GM18517 (cell line): ENCODE measurements around the gene DGKD.
A peak's percentile ranks its signal among the peaks of the same experiment; 100 is the strongest.

Source experiments
- ATAC-seq: cut with Tn5 transposase; IDR thresholded peaks from one replicate; pipeline ENCODE4 v1.9.1; 2021; ENCODE audit warnings: mild to moderate bottlenecking, moderate library complexity; ENCODE audit not compliant: unreplicated experiment

DGKD gene

GRCh38 chr2:233490831-233491230, 136.5 kb downstream of the DGKD start:
- no peak for ATAC-seq

- ATAC-seq = no peak
These were observed 137.0 kb downstream of the DGKD start for GRCh38 chr2:233491326-233491725.

GRCh38 chr2:233492078-233492477, 137.8 kb downstream of the DGKD start:
- no peak for ATAC-seq

GRCh38 chr2:233492751-233493150, 138.5 kb downstream of the DGKD start:
- ATAC-seq = no peak

- ATAC-seq = no peak
These were observed 141.5 kb downstream of the DGKD start for GRCh38 chr2:233495503-233496496.

- ATAC-seq = no peak
These were observed 143.4 kb downstream of the DGKD start for GRCh38 chr2:233497692-233498091.

- no peak for ATAC-seq
These were observed 143.8 kb downstream of the DGKD start for GRCh38 chr2:233498126-233498525.

- ATAC-seq = no peak
These were observed 145.6 kb downstream of the DGKD start for GRCh38 chr2:233499928-233500327.

- no peak for ATAC-seq
These were observed 147.1 kb downstream of the DGKD start for GRCh38 chr2:233501198-233502076.

- ATAC-seq = no peak
These were observed 149.2 kb downstream of the DGKD start for GRCh38 chr2:233503481-233503880.

GRCh38 chr2:233503947-233504637, 149.8 kb downstream of the DGKD start:
- ATAC-seq = peak; percentile 59

GRCh38 chr2:233513953-233514655, 159.8 kb downstream of the DGKD start:
- ATAC-seq = no peak

- peak; percentile 95 for ATAC-seq
These were observed 165.7 kb downstream of the DGKD start for GRCh38 chr2:233519787-233520611.
